ENCODE measurements around the gene CLGN.

Gene CLGN

GRCh38 chr4:140353786-140354185 lies 73.7 kb downstream of the CLGN start:
- Histone ChIP-seq H3K4me3 (ENCODE audit: low read depth, low read length) (no peak overlapping the region), H3K36me3 (replicated peaks) (no peaks in the 10 kb centered on the region), H3K27me3 (replicated peaks) (no peaks in the 10 kb centered on the region), H3K27ac (no peak overlapping the region)
- in situ Hi-C loops (cut with HindIII; ENCODE audit: low pct_ligation_motif_present, low sequenced_read_pairs): no loop called here
- TF ChIP-seq CTCF (IDR thresholded peaks at IDR 0.05; ENCODE audit: low read depth, low read length, missing control alignments): no peak
- no peak for DNase-seq

DNA sequence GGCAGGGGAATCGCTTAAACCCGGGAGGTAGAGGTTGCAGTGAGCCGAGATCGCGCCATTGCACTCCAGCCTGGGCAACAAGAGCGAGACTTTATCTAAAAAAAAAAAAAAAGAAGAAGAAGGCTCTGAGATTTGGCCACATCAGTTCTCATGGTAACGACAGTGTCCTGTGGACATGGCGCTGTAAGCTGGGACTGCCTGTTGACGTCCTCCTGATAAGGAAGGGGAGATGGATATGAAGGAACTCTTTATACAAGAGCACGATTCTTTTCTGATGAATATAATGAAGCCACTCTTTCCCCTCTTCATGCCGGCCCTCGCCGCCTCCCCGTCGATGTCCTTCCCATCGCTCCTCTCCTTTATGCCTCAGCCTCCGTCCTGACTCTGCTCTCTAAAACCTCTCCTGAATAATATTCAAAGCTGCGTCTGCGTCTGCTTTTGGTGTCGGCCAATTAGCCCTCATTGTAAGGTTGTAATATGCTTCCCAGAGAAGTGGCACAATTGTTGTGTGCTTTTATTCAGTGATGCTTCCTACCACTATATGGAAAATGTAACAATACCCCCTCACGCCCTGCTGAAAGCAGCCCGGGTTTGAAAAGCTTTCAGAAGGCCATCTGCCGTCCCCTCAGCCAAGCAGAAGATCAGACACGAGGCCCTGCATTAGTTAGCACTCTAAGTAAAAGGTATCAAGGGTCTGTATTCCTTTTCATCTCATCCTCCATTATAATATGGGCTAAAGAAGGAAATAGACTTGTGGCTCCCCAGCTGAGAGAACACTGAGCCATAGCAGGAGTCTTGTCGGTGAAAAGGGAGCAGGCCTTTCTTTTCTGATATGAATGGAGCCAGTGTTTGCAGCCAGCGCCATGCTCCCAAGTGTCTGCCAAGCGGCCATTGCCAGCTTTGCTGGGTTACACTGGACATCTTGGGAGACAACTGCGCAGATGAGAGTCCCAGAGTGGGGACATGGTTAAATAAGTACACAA lies 76.1 kb downstream of the CLGN start:
- no peak overlapping the region for H3K4me3 ChIP-seq (ENCODE audit: low read depth, low read length)
- in situ Hi-C loops (cut with HindIII; ENCODE audit: low pct_ligation_motif_present, low sequenced_read_pairs): no loop called here
- no peak for TF ChIP-seq CTCF (IDR thresholded peaks at IDR 0.05; ENCODE audit: low read depth, low read length, missing control alignments)
- no peak for DNase-seq
- no peak overlapping the region for H3K27ac ChIP-seq
- H3K27me3 ChIP-seq (replicated peaks): no peaks in the 10 kb centered on the region
- no peaks in the 10 kb centered on the region for H3K36me3 ChIP-seq (replicated peaks)

- Histone ChIP-seq H3K36me3 (replicated peaks) (no peaks in the 10 kb centered on the region), H3K27ac (no peak overlapping the region), H3K27me3 (replicated peaks) (no peaks in the 10 kb centered on the region), H3K4me3 (ENCODE audit: low read depth, low read length) (no peak overlapping the region)
- no peak for DNase-seq
- no peak for TF ChIP-seq CTCF (IDR thresholded peaks at IDR 0.05; ENCODE audit: low read depth, low read length, missing control alignments)
- in situ Hi-C loops (cut with HindIII; ENCODE audit: low pct_ligation_motif_present, low sequenced_read_pairs): no loop called here
Measured at GRCh38 chr4:140349816-140350215, 77.6 kb downstream of the CLGN start.

DNA sequence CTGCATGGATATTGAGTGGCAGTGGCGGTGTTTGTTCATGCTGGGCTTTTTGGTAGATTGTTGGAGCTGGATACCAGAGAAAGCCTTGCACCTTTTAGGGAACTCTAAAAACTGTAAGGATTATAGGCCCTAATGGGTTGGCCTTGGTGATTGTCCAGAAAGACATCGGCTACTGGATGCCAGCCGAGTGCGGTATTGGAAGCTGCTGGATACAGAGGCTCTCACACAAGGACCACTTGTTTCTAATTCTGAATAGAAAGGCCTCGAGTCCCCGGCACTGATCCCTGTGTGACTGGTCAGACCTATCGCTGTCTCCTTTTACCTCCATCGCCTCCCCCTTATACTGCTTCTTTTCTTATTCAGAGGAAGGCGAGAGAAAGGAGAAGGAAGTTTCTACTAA lies 81.3 kb downstream of the CLGN start:
- H3K27me3 ChIP-seq (replicated peaks): no peaks in the 10 kb centered on the region
- H3K4me3 ChIP-seq (ENCODE audit: low read depth, low read length): no peak overlapping the region
- H3K36me3 ChIP-seq (replicated peaks): no peaks in the 10 kb centered on the region
- in situ Hi-C loops (cut with HindIII; ENCODE audit: low pct_ligation_motif_present, low sequenced_read_pairs): no loop called here
- H3K27ac ChIP-seq: no peak overlapping the region
- DNase-seq: no peak
- TF ChIP-seq CTCF (IDR thresholded peaks at IDR 0.05; ENCODE audit: low read depth, low read length, missing control alignments): no peak

DNA sequence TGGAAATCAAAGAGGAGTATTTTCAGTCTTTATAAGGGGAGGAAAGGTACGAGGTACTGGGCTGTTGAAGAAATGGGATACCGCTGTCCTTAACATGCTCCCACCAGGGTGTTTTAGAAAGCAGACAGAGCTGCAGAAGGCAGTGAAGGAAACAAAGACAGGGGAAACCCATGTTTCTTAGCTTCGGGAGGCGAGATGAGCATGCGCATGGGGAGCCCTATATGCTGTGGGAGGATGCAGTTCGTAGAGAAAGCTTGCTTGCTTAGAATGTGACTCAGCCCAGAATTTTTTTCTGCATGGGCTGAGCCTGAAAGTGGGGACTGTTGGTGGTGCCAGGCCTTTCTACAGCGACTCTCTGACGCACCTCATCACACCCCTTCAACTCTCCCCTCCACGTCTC lies 82.8 kb downstream of the CLGN start:
- TF ChIP-seq CTCF (IDR thresholded peaks at IDR 0.05; ENCODE audit: low read depth, low read length, missing control alignments): no peak
- no peaks in the 10 kb centered on the region for H3K27me3 ChIP-seq (replicated peaks)
- no peak for DNase-seq
- H3K27ac ChIP-seq: no peak overlapping the region
- in situ Hi-C loops (cut with HindIII; ENCODE audit: low pct_ligation_motif_present, low sequenced_read_pairs): no loop called here
- no peak overlapping the region for H3K4me3 ChIP-seq (ENCODE audit: low read depth, low read length)
- no peaks in the 10 kb centered on the region for H3K36me3 ChIP-seq (replicated peaks)

All from brain microvascular endothelial cell (primary cell).